IPS-20b (cell line): ENCODE results near the gene RPS2.

Source experiments
- H3K27ac ChIP-seq: one replicate; pipeline ENCODE4 v1.5.1; 2013; ENCODE audit warnings: low read length
- H3K27me3 ChIP-seq: 2 replicates; pipeline ENCODE4 v1.6.1; 2013; ENCODE audit warnings: mild to moderate bottlenecking, low read length, inconsistent platforms; ENCODE audit not compliant: insufficient read depth
- H3K36me3 ChIP-seq: 2 replicates; pipeline ENCODE4 v1.6.1; 2013; ENCODE audit warnings: low read depth, mild to moderate bottlenecking, inconsistent platforms, low read length, moderate library complexity; ENCODE audit not compliant: insufficient read depth
- H3K4me1 ChIP-seq: 2 replicates; pipeline ENCODE4 v1.6.1; 2013; ENCODE audit warnings: mild to moderate bottlenecking, control low read depth, inconsistent platforms, low read length, moderate library complexity; ENCODE audit not compliant: insufficient read depth
- H3K4me3 ChIP-seq: 2 replicates; pipeline ENCODE4 v1.5.1; 2013; ENCODE audit warnings: mild to moderate bottlenecking, low read length, inconsistent platforms
- H3K9ac ChIP-seq: 2 replicates; pipeline ENCODE4 v1.6.1; 2013; ENCODE audit warnings: low read depth, mild to moderate bottlenecking, inconsistent platforms, low read length, moderate library complexity
- H3K9me3 ChIP-seq: 2 replicates; pipeline ENCODE4 v1.6.1; 2013; ENCODE audit warnings: mild to moderate bottlenecking, low read depth, low read length, inconsistent platforms; ENCODE audit not compliant: insufficient read depth

Gene RPS2

DNA sequence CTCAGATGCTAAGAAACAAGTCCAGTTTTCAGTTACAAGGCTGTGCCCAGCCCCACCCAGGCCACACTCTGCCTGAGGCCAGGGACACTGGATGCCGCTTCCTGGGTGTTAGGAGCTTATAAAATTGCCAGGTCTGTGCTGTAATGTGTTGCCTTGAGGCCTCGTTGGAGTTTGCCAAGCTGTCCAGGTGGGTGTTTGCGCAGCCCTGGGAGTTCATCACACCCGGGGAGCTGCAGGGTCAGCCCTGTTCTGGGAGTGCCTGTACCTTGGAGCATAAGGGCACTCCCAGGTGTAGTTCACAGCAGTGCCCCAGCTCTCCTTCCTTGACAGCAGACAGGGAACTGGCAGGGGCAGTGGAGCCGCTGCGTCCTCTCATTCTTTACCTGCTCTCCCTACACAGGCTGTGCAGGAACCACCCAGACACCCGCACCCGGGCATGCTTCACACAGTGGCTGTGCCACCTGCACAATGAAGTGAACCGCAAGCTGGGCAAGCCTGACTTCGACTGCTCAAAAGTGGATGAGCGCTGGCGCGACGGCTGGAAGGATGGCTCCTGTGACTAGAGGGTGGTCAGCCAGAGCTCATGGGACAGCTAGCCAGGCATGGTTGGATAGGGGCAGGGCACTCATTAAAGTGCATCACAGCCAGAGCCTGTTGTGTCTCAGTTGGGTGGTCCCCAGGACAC, 21.0 kb upstream of the RPS2 start:
- Histone ChIP-seq H3K9ac (peak overlapping the region; percentile 90; the same call in 1 of the 2 replicates), H3K27ac (no peak overlapping the region), H3K27me3 (peaks cover 51% of the 10 kb centered on the region), H3K4me1 (peaks cover 16% of the 10 kb centered on the region; the same call in 1 of the 2 replicates), H3K36me3 (peaks cover 22% of the 10 kb centered on the region), H3K9me3 (no peaks in the 10 kb centered on the region), H3K4me3 (peak overlapping the region; percentile 91; the same call in 1 of the 2 replicates)

DNA sequence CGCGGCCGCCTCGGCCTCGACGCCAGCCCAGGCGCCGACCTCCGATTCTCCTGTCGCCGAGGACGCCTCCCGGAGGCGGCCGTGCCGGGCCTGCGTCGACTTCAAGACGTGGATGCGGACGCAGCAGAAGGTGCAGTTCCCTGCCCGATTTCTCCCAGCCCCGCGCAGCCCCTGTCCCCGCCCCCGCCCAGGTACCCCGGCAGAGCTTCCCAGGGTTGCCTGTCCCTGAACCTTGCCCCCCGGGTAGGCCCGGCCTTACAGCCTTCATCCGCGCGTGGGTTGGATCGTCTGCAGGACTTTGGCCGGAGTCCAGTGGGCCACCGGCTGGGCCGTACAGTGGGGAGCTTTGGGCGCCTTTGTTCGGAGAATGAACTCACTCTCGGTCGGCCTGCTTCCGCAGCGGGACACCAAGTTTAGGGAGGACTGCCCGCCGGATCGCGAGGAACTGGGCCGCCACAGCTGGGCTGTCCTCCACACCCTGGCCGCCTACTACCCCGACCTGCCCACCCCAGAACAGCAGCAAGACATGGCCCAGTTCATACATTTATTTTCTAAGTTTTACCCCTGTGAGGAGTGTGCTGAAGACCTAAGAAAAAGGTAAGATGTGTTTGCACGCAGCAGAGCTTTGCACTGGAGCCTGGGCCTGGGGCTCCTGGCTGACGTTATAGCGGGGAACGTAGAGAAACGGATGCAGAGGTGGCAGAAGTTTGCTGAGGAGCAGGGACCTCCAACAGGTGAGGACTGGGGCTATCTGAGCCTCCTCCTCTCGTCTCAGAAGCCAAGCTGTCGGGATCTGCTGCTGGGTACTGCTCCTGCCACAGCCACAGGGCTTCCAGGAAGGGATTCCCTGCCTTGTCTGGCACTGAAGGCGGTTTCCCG, 20.0 kb upstream of the RPS2 start:
- Histone ChIP-seq H3K27ac (no peak overlapping the region), H3K4me3 (peak overlapping the region; percentile 91), H3K4me1 (peaks cover 15% of the 10 kb centered on the region; the same call in 1 of the 2 replicates), H3K9me3 (no peaks in the 10 kb centered on the region), H3K9ac (peak overlapping the region; percentile 90), H3K27me3 (peaks cover 56% of the 10 kb centered on the region), H3K36me3 (peaks cover 22% of the 10 kb centered on the region)

DNA sequence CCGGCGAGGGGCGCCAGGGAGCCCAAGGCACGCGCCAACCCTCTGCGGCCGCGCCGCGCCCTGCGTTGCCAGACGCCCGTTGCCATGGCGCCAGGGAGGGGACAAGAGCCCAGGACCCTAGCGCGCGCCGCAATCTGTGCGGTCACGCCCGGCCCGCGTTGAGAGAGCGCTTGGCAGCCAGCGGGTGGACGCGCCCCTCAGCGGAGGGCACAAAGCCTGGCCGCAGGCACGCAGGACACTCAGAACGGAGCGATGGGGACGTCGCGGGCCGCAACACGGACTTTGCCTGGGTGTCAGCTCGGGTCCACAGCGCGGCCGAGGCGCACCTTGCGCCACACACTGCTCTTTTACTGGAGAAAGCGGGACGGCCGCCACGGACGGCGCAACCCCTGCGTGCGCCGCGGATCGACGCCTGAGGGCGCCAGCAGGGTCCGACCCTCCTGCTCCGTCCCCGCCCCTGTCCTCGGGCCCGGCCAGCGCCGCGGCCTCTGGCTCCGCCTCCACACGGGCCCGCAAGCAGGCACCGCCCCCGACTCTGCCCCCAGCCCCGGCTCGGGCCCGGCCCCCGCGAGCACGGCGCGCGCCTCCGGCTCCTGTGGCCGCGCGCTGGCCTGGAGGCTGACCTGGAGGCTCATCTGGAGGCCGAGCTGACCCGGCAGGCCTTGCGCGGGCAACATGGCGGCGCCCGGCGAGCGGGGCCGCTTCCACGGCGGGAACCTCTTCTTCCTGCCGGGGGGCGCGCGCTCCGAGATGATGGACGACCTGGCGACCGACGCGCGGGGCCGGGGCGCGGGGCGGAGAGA, 19.1 kb upstream of the RPS2 start, which contains the start of gene GFER:
TSS of gene GFER (plus strand) at position 650 of the 803 bp plus-strand sequence. CDS start at position 676, 26 bp downstream.
- H3K36me3 ChIP-seq: peaks cover 22% of the 10 kb centered on the region
- H3K27ac ChIP-seq: no peak within 1 kb of the TSS
- H3K4me3 ChIP-seq: peak within 1 kb of the TSS; percentile 91
- no peaks in the 10 kb centered on the region for H3K9me3 ChIP-seq
- H3K9ac ChIP-seq: peak within 1 kb of the TSS; percentile 90
- H3K4me1 ChIP-seq: peaks cover 9% of the 10 kb centered on the region; the same call in 1 of the 2 replicates
- peaks cover 56% of the 10 kb centered on the region for H3K27me3 ChIP-seq

DNA sequence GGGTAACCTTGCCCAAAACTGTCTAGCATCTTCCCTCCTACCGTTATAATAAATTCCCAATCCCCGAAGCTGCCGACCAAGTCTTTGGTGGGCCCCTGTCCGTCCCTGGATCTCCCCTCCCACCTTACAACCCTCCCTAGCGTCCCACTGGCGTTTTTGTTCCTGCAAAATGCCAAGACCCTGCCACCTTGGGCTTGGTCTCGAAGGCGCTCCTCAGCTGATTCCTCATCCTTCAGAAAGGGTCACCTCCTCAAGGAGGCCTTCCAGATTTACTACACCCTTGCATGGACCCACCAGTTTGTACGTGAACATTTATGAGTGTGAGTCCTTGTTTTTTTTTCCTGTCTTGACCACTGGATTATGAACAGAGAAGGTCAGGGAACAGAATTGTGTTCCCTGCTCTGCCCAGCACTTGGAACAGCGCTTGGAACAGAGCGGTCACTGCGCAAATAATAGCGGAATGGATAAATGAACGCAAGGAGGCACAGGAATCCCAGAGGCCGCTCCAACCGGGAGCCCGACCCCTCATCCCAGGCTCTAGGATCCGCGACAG, 18.4 kb upstream of the RPS2 start:
- no peak overlapping the region for H3K27ac ChIP-seq
- H3K4me1 ChIP-seq: peaks cover 9% of the 10 kb centered on the region; the same call in 1 of the 2 replicates
- peak overlapping the region; percentile 91 for H3K4me3 ChIP-seq
- peak overlapping the region; percentile 33; the same call in 1 of the 2 replicates for H3K9ac ChIP-seq
- H3K27me3 ChIP-seq: peaks cover 52% of the 10 kb centered on the region
- no peaks in the 10 kb centered on the region for H3K9me3 ChIP-seq
- peaks cover 22% of the 10 kb centered on the region for H3K36me3 ChIP-seq

DNA sequence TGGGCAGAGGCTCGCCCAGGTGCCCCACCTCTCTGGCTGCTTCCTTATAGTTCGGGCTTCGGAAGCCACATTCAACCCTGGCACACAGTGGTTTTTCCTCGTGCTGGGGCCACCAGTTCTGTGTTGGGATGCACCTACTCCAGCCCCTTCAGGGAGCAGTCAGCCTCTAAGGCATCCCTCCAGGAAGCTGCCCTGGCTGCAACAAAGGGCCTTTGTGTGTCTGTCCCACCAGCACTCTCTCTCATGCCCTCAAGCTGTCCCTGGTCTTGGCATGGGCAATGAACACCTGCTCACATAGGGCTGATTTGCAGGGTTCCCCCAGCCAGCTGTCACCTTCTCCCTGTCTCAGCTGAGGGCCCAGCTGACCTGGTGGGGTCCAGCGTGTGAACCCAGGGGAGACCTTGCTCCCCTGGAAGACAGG, 17.4 kb upstream of the RPS2 start:
- no peak overlapping the region for H3K9ac ChIP-seq
- H3K4me1 ChIP-seq: peaks cover 9% of the 10 kb centered on the region; the same call in 1 of the 2 replicates
- no peak overlapping the region for H3K27ac ChIP-seq

DNA sequence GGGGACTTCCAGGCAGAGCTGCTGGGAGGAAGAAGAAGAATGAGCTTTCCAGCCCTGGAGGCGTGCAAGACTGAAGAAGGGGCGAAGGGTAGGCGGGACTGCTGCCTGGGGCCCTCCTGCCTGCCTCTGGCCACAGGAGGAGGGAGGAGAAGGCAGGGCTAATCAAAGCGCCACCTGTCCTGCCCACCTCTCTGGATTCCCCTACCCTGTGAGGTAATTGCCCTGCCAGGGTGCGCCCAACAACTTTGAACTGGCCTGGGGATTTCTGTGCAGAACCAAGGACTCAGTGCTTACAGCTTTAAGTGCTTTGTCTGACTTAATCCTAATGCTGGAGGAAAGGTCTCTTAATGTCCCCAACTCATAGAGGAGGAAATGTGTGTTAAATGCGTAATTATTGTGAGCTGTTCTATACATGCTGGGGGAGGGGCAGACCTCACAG, 16.8 kb upstream of the RPS2 start, which contains the start of gene NOXO1:
TSS of gene NOXO1 (minus strand) at position 72 of the 439 bp plus-strand sequence. CDS start 290 bp downstream, outside the sequence.
- no peaks in the 10 kb centered on the region for H3K9me3 ChIP-seq
- no peak within 1 kb of the TSS for H3K4me3 ChIP-seq
- no peak within 1 kb of the TSS for H3K9ac ChIP-seq
- H3K4me1 ChIP-seq: peaks cover 9% of the 10 kb centered on the region; the same call in 1 of the 2 replicates
- H3K36me3 ChIP-seq: peaks cover 28% of the 10 kb centered on the region
- H3K27me3 ChIP-seq: peaks cover 49% of the 10 kb centered on the region
- no peak within 1 kb of the TSS for H3K27ac ChIP-seq

More for the DNA sequence above, 17.4 kb upstream of the RPS2 start:
- H3K36me3 ChIP-seq: peaks cover 28% of the 10 kb centered on the region
- no peaks in the 10 kb centered on the region for H3K9me3 ChIP-seq
- no peak overlapping the region for H3K4me3 ChIP-seq
- peaks cover 49% of the 10 kb centered on the region for H3K27me3 ChIP-seq

DNA sequence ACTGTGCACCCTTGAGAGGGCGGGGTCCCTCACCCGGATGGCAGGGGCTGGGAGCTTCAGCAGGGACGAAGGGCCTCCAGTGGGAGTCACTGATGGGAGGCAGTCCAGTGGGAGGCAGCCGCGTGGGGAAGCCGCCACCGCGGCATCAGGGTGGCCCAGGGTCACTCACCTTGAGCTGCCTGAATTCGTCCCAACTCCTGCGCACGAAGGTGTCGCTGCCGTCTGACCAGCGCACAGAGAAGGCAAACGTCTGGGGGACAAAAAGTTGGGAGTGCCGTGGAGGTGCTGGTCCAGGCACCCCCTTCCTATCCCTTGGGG, 16.1 kb upstream of the RPS2 start:
- H3K9ac ChIP-seq: no peak overlapping the region
- H3K4me3 ChIP-seq: no peak overlapping the region
- peaks cover 9% of the 10 kb centered on the region; the same call in 1 of the 2 replicates for H3K4me1 ChIP-seq

DNA sequence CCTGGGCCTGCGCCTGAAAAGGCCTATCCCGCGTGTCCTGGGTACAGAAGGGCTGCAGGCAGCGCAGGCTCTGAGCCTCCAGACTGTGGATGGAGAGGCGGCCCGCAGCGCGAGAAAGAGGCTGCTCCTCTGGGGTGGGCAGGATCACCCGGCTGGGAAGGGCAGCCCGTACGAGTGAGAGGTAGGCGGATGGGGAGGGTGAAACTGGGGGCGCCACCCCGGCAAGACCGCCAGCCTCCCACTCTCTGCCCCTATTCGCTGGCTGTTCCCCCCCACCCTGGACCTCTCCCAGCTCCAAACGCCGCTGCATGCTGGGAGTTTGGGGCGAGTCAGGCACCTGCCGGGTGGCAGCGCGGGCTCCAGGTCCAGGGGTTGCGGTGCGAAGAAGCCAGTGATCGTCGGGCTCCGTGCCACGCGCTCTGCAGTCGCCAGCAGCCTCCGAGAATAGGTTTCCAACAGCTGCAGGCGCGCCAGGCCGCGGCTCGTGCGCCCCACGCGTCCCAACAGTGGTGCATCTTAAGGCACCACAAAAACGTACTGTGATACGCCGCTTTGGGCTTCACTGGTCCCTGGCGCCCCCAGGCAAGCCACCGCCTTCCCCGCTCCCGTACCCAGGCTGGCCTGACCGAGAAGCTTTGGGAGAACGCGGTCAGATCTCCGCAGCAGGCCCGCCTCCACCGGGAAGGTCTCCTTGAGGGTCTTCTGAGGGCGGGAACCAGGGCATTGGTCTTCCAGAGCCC, 15.6 kb upstream of the RPS2 start:
- H3K36me3 ChIP-seq: peaks cover 28% of the 10 kb centered on the region

More for the DNA sequence above, 16.1 kb upstream of the RPS2 start:
- Histone ChIP-seq H3K27me3 (peaks cover 49% of the 10 kb centered on the region), H3K36me3 (peaks cover 28% of the 10 kb centered on the region), H3K27ac (no peak overlapping the region), H3K9me3 (no peaks in the 10 kb centered on the region)

DNA sequence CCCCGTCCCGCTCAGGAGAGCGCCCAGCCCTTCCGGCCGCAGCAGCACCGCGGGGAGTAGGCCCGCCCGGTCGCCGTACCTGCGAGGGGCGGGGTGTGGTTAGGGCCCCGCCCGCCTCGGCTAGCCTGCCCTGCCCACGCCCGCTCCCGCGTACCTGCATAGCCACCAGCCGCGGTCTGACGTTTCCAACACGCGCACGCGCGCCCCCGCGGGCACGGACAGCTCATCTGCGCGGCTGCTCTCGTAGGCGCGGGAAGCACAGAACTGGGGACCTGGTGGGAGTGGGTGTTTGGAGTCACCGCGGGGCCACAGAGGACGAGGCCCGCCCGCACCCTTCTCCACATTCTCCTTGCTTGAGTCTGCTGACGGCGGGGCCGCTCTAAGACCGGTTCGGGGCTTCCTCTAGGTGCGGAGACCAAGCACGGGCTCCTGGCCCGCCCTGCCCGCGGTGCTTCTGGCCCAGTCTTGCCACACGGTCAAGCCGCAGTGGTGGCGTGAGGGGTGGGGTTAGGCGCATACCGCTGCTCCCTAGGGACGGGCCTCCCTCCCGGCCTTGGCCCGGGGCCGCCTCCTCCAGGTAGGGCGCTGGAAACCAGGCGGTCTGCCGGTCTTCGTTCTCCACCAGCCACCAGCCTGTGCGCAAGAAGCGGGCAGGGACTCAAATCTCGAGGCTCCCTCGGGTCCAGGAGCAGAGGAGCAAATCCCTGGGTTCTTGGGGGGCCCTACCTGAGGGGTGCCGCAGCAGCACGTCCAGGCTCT, 14.8 kb upstream of the RPS2 start:
- peak overlapping the region; percentile 61 for H3K9ac ChIP-seq
- H3K27me3 ChIP-seq: peaks cover 49% of the 10 kb centered on the region
- no peak overlapping the region for H3K27ac ChIP-seq
- H3K9me3 ChIP-seq: no peaks in the 10 kb centered on the region
- H3K4me3 ChIP-seq: peak overlapping the region; percentile 56; the same call in 1 of the 2 replicates
- peaks cover 33% of the 10 kb centered on the region for H3K36me3 ChIP-seq
- H3K4me1 ChIP-seq: peaks cover 5% of the 10 kb centered on the region; the same call in 1 of the 2 replicates

More for the DNA sequence above, 15.6 kb upstream of the RPS2 start:
- Histone ChIP-seq H3K9ac (peak overlapping the region; percentile 61; the same call in 1 of the 2 replicates), H3K9me3 (no peaks in the 10 kb centered on the region), H3K27ac (no peak overlapping the region), H3K4me3 (peak overlapping the region; percentile 56; the same call in 1 of the 2 replicates), H3K27me3 (peaks cover 49% of the 10 kb centered on the region), H3K4me1 (peaks cover 9% of the 10 kb centered on the region; the same call in 1 of the 2 replicates)
